Measurements from ENCODE around the gene LDHB.
"Not testable (repeated sequence)": the region's sequence is repeated elsewhere in the genome, so short reads cannot be mapped to it uniquely, and the experiment has no call there.

Gene LDHB

GRCh38 chr12:21651821-21652220 is 5.8 kb downstream of the LDHB start:
- Histone ChIP-seq H3K9ac (ENCODE audit: insufficient read length) (no peak overlapping the region), H3K36me3 (ENCODE audit: insufficient read depth, low read length) (peaks cover 99% of the 10 kb centered on the region), H3K4me3 (no peak overlapping the region), H3K9me3 (ENCODE audit: low read depth, low read length) (no peaks in the 10 kb centered on the region), H3K27ac (peak overlapping the region; percentile 42; the same call in 1 of the 2 replicates)
- no peak for TF ChIP-seq FOXP2 (optimal IDR thresholded peaks at IDR 0.05; ENCODE audit: control extremely low read depth, extremely low read length, insufficient read depth)
- TF ChIP-seq EZH2 (IDR thresholded peaks at IDR 0.05): no peak
- TF ChIP-seq POLR2AphosphoS5 (IDR thresholded peaks at IDR 0.05; ENCODE audit: borderline replicate concordance, low read depth, low read length): no peak
- no peak for DNase-seq (ENCODE audit: low read depth, low spot score)

GRCh38 chr12:21650997-21651396 is 6.6 kb downstream of the LDHB start:
- no peak for DNase-seq (ENCODE audit: low read depth, low spot score)
- Histone ChIP-seq H3K4me3 (no peak overlapping the region), H3K36me3 (ENCODE audit: insufficient read depth, low read length) (peaks cover 100% of the 10 kb centered on the region), H3K27ac (peak overlapping the region; percentile 20; the same call in 1 of the 2 replicates), H3K9ac (ENCODE audit: insufficient read length) (no peak overlapping the region), H3K9me3 (ENCODE audit: low read depth, low read length) (no peaks in the 10 kb centered on the region)
- no peak for TF ChIP-seq POLR2AphosphoS5 (IDR thresholded peaks at IDR 0.05; ENCODE audit: borderline replicate concordance, low read depth, low read length)
- TF ChIP-seq FOXP2 (optimal IDR thresholded peaks at IDR 0.05; ENCODE audit: control extremely low read depth, extremely low read length, insufficient read depth): no peak
- TF ChIP-seq EZH2 (IDR thresholded peaks at IDR 0.05): no peak

GRCh38 chr12:21649034-21649433 is 8.6 kb downstream of the LDHB start:
- TF ChIP-seq POLR2AphosphoS5 (IDR thresholded peaks at IDR 0.05; ENCODE audit: borderline replicate concordance, low read depth, low read length) (no peak), FOXP2 (optimal IDR thresholded peaks at IDR 0.05; ENCODE audit: control extremely low read depth, extremely low read length, insufficient read depth) (no peak), EZH2 (IDR thresholded peaks at IDR 0.05) (no peak)
- Histone ChIP-seq H3K4me3 (no peak overlapping the region), H3K36me3 (ENCODE audit: insufficient read depth, low read length) (peaks cover 100% of the 10 kb centered on the region), H3K9ac (ENCODE audit: insufficient read length) (no peak overlapping the region), H3K9me3 (ENCODE audit: low read depth, low read length) (no peaks in the 10 kb centered on the region), H3K27ac (no peak overlapping the region)
- no peak for DNase-seq (ENCODE audit: low read depth, low spot score)

GRCh38 chr12:21648378-21648777 is 9.3 kb downstream of the LDHB start:
- no peaks in the 10 kb centered on the region for H3K9me3 ChIP-seq (ENCODE audit: low read depth, low read length)
- no peak overlapping the region for H3K4me3 ChIP-seq
- H3K36me3 ChIP-seq (ENCODE audit: insufficient read depth, low read length): peaks cover 100% of the 10 kb centered on the region
- no peak overlapping the region; the same call in 1 of the 2 replicates for H3K27ac ChIP-seq
- DNase-seq (ENCODE audit: low read depth, low spot score): no peak
- H3K9ac ChIP-seq (ENCODE audit: insufficient read length): no peak overlapping the region
- peak; percentile 39; the same call in 1 of the 2 replicates for TF ChIP-seq POLR2AphosphoS5 (IDR thresholded peaks at IDR 0.05; ENCODE audit: borderline replicate concordance, low read depth, low read length)
- no peak for TF ChIP-seq FOXP2 (optimal IDR thresholded peaks at IDR 0.05; ENCODE audit: control extremely low read depth, extremely low read length, insufficient read depth)

- H3K27ac ChIP-seq: no peak overlapping the region; the same call in 1 of the 2 replicates
- no peak overlapping the region for H3K9ac ChIP-seq (ENCODE audit: insufficient read length)
- H3K36me3 ChIP-seq (ENCODE audit: insufficient read depth, low read length): peaks cover 100% of the 10 kb centered on the region
- DNase-seq (ENCODE audit: low read depth, low spot score): no peak
- TF ChIP-seq EZH2 (IDR thresholded peaks at IDR 0.05) (no peak), POLR2AphosphoS5 (IDR thresholded peaks at IDR 0.05; ENCODE audit: borderline replicate concordance, low read depth, low read length) (no peak), FOXP2 (optimal IDR thresholded peaks at IDR 0.05; ENCODE audit: control extremely low read depth, extremely low read length, insufficient read depth) (no peak)
- no peak overlapping the region for H3K4me3 ChIP-seq
- H3K9me3 ChIP-seq (ENCODE audit: low read depth, low read length): no peaks in the 10 kb centered on the region
These were observed 10.5 kb downstream of the LDHB start for GRCh38 chr12:21647179-21647578.

GRCh38 chr12:21645041-21645500 is 12.6 kb downstream of the LDHB start:
- not testable (repeated sequence) for DNase-seq (ENCODE audit: low read depth, low spot score); H3K4me3 ChIP-seq; H3K9me3 ChIP-seq (ENCODE audit: low read depth, low read length); H3K9ac ChIP-seq (ENCODE audit: insufficient read length)
- Histone ChIP-seq H3K27ac (0 out of 2 replicates have a peak overlapping the region, but pooled peaks have one; percentile 79), H3K36me3 (ENCODE audit: insufficient read depth, low read length) (peaks cover 98% of the 10 kb centered on the region)

GRCh38 chr12:21644516-21644915 is 13.1 kb downstream of the LDHB start:
- DNase-seq (ENCODE audit: low read depth, low spot score): no peak
- peak overlapping the region; percentile 14 for H3K9ac ChIP-seq (ENCODE audit: insufficient read length)
- H3K4me3 ChIP-seq: no peak overlapping the region
- peaks cover 96% of the 10 kb centered on the region for H3K36me3 ChIP-seq (ENCODE audit: insufficient read depth, low read length)
- H3K27ac ChIP-seq: peak overlapping the region; percentile 79; the same call in 1 of the 2 replicates
- no peaks in the 10 kb centered on the region for H3K9me3 ChIP-seq (ENCODE audit: low read depth, low read length)
- TF ChIP-seq POLR2AphosphoS5 (IDR thresholded peaks at IDR 0.05; ENCODE audit: borderline replicate concordance, low read depth, low read length) (no peak), FOXP2 (optimal IDR thresholded peaks at IDR 0.05; ENCODE audit: control extremely low read depth, extremely low read length, insufficient read depth) (no peak), EZH2 (IDR thresholded peaks at IDR 0.05) (no peak)

GRCh38 chr12:21643758-21644157 is 13.9 kb downstream of the LDHB start:
- no peak for DNase-seq (ENCODE audit: low read depth, low spot score)
- Histone ChIP-seq H3K9ac (ENCODE audit: insufficient read length) (peak overlapping the region; percentile 14), H3K36me3 (ENCODE audit: insufficient read depth, low read length) (peaks cover 96% of the 10 kb centered on the region), H3K9me3 (ENCODE audit: low read depth, low read length) (no peaks in the 10 kb centered on the region), H3K27ac (peak overlapping the region; percentile 79), H3K4me3 (no peak overlapping the region)
- TF ChIP-seq FOXP2 (optimal IDR thresholded peaks at IDR 0.05; ENCODE audit: control extremely low read depth, extremely low read length, insufficient read depth) (no peak), EZH2 (IDR thresholded peaks at IDR 0.05) (no peak), POLR2AphosphoS5 (IDR thresholded peaks at IDR 0.05; ENCODE audit: borderline replicate concordance, low read depth, low read length) (no peak)

- peaks cover 96% of the 10 kb centered on the region for H3K36me3 ChIP-seq (ENCODE audit: insufficient read depth, low read length)
These were observed 14.8 kb downstream of the LDHB start for GRCh38 chr12:21642707-21643389.

More at GRCh38 chr12:21642707-21643389, 14.8 kb downstream of the LDHB start:
- no peak for TF ChIP-seq POLR2AphosphoS5 (IDR thresholded peaks at IDR 0.05; ENCODE audit: borderline replicate concordance, low read depth, low read length)
- TF ChIP-seq FOXP2 (optimal IDR thresholded peaks at IDR 0.05; ENCODE audit: control extremely low read depth, extremely low read length, insufficient read depth): no peak
- TF ChIP-seq EZH2 (IDR thresholded peaks at IDR 0.05): no peak
- DNase-seq (ENCODE audit: low read depth, low spot score): no peak
- Histone ChIP-seq H3K9me3 (ENCODE audit: low read depth, low read length) (no peaks in the 10 kb centered on the region), H3K4me3 (no peak overlapping the region), H3K9ac (ENCODE audit: insufficient read length) (no peak overlapping the region), H3K27ac (peak overlapping the region; percentile 79)
